Measurements from ENCODE around the gene MYO6. TPM values are rescaled to one million over a fixed set of nuclear protein-coding genes. Genes with fewer than 3 reads are reported as not detected.

The MYO6 gene
- total RNA-seq, 1 donor from 2014 or later, result 62.7 TPM

DNA sequence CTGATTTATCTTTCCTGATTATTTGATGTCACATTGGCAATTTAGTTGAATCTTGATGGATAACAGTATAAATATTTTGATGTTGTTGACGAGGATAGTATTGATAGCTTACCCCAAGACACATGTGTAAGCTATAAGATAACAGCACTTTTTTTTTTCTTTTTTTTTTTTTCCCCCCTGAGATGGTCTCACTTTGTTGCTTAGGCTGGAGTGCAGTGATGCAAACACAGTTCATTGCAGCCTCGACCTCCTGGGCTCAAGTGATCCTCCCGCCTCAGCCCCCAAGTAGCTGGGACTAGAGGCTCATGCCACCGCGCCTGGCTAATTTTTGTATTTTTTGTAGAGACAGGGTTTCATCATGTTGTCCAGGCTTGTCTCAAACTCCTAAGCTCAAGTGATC lies 21.8 kb downstream of the MYO6 start:
- no peaks in the 10 kb centered on the region for H3K36me3 ChIP-seq
- DNase-seq (no peak), ATAC-seq (no peak)
- H3K4me1 ChIP-seq, result no peaks in the 10 kb centered on the region
- no peaks in the 10 kb centered on the region for H3K27me3 ChIP-seq (ENCODE audit: low read depth)
- H3K27ac ChIP-seq, result no peak overlapping the region
- no peak overlapping the region for H3K4me3 ChIP-seq
- intact Hi-C loops (cut with DNase I), result no loop called here
- H3K9me3 ChIP-seq, result no peaks in the 10 kb centered on the region
- TF ChIP-seq, protein P1, sequence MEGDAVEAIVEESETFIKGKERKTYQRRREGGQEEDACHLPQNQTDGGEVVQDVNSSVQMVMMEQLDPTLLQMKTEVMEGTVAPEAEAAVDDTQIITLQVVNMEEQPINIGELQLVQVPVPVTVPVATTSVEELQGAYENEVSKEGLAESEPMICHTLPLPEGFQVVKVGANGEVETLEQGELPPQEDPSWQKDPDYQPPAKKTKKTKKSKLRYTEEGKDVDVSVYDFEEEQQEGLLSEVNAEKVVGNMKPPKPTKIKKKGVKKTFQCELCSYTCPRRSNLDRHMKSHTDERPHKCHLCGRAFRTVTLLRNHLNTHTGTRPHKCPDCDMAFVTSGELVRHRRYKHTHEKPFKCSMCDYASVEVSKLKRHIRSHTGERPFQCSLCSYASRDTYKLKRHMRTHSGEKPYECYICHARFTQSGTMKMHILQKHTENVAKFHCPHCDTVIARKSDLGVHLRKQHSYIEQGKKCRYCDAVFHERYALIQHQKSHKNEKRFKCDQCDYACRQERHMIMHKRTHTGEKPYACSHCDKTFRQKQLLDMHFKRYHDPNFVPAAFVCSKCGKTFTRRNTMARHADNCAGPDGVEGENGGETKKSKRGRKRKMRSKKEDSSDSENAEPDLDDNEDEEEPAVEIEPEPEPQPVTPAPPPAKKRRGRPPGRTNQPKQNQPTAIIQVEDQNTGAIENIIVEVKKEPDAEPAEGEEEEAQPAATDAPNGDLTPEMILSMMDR (IDR thresholded peaks at IDR 0.05), result no peak

DNA sequence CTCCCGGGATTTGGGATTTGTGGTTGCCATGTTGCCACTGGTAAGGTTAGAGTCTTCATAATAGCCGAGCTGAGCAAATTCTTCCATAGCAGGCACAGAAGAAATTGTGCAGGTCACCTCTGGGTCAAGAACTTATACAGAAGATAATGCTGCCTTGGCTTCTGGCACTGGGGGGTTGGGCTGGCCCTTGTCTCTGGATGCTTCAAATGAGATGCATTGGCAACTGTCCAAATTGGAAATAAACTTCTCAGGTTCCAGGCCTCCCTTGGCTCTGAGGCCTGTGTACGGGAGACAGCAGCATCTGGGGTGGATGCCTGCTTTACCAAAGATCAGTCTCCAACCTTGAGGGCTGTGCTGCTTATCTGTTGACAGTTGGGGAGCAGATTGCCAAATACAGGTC lies 26.2 kb downstream of the MYO6 start:
- Histone ChIP-seq H3K9me3 (no peaks in the 10 kb centered on the region), H3K4me3 (no peak overlapping the region), H3K36me3 (no peaks in the 10 kb centered on the region), H3K4me1 (no peaks in the 10 kb centered on the region), H3K27ac (no peak overlapping the region), H3K27me3 (ENCODE audit: low read depth) (no peaks in the 10 kb centered on the region)
- DNase-seq (no peak), ATAC-seq (no peak)
- TF ChIP-seq, protein P1 (IDR thresholded peaks at IDR 0.05), result no peak
- intact Hi-C loops (cut with DNase I), result no loop called here

DNA sequence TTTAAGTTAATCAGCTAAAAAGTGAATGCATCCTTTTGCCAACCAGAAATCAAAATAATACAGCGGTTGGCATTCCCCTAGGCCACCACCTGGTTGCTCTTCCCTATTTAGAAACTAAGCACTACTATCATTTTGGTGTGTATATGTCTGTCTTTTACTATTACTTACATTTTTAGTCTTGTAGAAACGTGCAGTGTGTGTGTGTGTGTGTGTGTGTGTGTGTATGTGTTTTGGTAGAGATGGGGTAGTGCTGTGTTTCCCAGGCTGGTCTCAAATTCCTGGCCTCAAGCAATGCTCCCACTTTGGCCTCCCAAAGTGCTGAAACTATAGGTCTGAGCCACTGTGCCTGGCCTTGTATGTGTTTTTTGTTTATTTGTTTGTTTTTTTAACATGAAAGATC lies 27.4 kb downstream of the MYO6 start:
- Histone ChIP-seq H3K4me3 (no peak overlapping the region), H3K27ac (no peak overlapping the region), H3K4me1 (no peaks in the 10 kb centered on the region), H3K27me3 (ENCODE audit: low read depth) (no peaks in the 10 kb centered on the region), H3K9me3 (no peaks in the 10 kb centered on the region), H3K36me3 (no peaks in the 10 kb centered on the region)
- TF ChIP-seq, protein P1 (IDR thresholded peaks at IDR 0.05), result no peak
- DNase-seq, result no peak
- intact Hi-C loops (cut with DNase I), result no loop called here
- ATAC-seq, result no peak

DNA sequence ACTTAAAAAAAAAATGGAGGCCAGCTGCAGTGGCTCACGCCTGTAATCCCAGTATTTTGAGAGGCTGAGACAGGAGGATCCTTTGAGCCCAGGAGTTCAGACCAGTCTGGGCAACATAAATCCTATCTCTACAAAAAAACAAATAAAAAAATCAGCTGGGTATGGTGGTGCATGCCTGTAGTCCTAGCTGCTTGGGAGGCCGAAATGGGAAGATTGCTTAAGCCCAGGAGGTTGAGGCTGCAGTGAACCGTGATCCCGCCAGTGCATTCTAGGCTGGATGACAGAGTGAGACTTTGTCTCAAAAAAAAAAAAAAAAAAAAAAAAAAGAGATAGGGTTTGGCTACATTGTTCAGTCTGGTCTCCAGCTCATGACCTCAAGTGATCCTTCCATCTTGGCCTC lies 29.7 kb downstream of the MYO6 start:
- Histone ChIP-seq H3K27ac (no peak overlapping the region), H3K9me3 (no peaks in the 10 kb centered on the region), H3K4me1 (no peaks in the 10 kb centered on the region), H3K4me3 (no peak overlapping the region), H3K36me3 (no peaks in the 10 kb centered on the region), H3K27me3 (ENCODE audit: low read depth) (no peaks in the 10 kb centered on the region)
- intact Hi-C loops (cut with DNase I), result no loop called here
- TF ChIP-seq, protein P1 (IDR thresholded peaks at IDR 0.05), result no peak
- no peak for DNase-seq
- ATAC-seq, result no peak

DNA sequence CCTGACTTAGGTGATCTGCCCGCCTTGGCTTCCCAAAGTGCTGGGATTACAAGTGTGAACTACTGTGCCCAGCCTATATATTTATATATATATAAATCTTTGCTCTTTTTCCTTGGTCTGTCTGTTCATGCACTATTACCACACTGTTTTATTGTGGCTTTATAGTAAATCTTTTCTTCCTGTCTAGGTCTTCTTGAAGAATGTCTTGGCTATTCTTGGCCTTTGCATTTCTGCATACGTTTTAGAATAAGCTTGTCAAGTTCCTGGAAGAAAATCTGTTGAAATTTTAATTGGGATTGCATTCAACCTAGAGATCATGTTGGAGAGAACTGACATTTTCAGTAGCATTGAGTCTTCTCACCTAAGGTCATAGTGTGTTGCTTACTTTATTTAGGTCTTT lies 37.1 kb downstream of the MYO6 start:
- no peaks in the 10 kb centered on the region for H3K36me3 ChIP-seq
- TF ChIP-seq, protein P1 (IDR thresholded peaks at IDR 0.05), result no peak
- H3K27me3 ChIP-seq (ENCODE audit: low read depth), result no peaks in the 10 kb centered on the region
- ATAC-seq, result no peak
- H3K9me3 ChIP-seq, result no peaks in the 10 kb centered on the region
- H3K4me1 ChIP-seq, result no peaks in the 10 kb centered on the region
- intact Hi-C loops (cut with DNase I), result no loop called here
- H3K27ac ChIP-seq, result no peak overlapping the region
- no peak for DNase-seq
- H3K4me3 ChIP-seq, result no peak overlapping the region

DNA sequence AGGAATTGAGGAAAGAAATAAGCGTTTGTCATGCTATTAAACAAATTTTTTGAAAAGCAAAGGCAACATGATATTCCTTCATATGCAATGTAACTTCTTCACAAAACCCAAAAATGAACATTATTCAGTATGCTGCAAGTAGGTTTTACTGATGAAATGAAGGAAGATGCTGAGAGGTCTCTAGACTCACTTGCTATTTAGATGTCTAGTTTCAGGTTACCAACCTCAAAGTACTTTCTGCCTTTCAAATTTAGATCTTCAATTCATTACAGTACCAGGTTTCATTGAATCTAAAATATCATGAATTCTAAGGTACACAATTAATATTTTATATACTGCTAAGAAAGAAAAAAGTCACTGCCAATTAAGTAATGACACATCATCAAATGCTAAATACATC lies 39.9 kb downstream of the MYO6 start:
- intact Hi-C loops (cut with DNase I), result no loop called here
- ATAC-seq (no peak), DNase-seq (no peak)

More for the DNA sequence above, 39.9 kb downstream of the MYO6 start:
- no peaks in the 10 kb centered on the region for H3K9me3 ChIP-seq
- peaks cover 4% of the 10 kb centered on the region for H3K4me1 ChIP-seq
- TF ChIP-seq, protein P1 (IDR thresholded peaks at IDR 0.05), result no peak
- no peaks in the 10 kb centered on the region for H3K36me3 ChIP-seq
- no peaks in the 10 kb centered on the region for H3K27me3 ChIP-seq (ENCODE audit: low read depth)
- no peak overlapping the region for H3K27ac ChIP-seq
- H3K4me3 ChIP-seq, result no peak overlapping the region
